ENCODE results near the gene PLEKHA7. TPM values are rescaled to one million over a fixed set of nuclear protein-coding genes. Genes with fewer than 3 reads are reported as not detected.

Gene PLEKHA7
- total and polyA plus RNA-seq, 2 of the 13 experiments (the other 11 are each of a cell fraction or from before 2014, with no cell fraction given): 17.5 to 18.7 TPM

DNA sequence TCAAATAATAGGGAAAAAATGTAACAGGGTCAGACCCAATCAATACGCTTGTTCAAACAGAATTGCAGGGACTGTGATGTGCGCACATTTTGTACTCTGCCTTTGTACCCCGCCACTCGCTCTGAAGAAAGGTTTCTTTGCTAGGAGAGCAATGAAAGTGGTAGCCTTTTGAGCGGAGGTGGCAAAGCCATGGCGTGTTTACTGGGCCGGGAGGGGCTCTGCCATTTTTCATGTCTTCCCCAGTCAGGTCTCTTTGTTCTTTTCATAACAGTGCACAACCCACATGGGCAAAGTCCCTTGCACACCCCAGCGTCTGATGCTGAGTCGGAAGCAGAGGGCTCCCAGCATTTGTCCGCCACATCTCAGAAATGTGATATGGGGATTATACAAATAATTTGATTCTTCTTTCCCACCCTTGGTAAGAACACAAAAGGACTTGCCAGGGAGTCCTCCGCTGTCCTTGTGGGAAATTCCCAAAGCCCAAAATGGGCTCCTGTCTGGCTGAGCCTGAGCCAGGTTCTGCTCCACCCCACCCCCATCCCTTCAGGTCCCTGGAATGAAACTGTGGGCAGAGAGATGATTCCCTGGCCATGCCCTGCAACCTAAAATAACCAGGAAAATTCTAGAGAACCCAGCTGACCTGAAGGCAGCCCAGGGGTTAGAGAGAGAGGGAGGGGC is 239.1 kb downstream of the PLEKHA7 start (continued):
- TF ChIP-seq, protein P1, sequence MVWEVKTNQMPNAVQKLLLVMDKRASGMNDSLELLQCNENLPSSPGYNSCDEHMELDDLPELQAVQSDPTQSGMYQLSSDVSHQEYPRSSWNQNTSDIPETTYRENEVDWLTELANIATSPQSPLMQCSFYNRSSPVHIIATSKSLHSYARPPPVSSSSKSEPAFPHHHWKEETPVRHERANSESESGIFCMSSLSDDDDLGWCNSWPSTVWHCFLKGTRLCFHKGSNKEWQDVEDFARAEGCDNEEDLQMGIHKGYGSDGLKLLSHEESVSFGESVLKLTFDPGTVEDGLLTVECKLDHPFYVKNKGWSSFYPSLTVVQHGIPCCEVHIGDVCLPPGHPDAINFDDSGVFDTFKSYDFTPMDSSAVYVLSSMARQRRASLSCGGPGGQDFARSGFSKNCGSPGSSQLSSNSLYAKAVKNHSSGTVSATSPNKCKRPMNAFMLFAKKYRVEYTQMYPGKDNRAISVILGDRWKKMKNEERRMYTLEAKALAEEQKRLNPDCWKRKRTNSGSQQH (CRISPR knock-in tag; IDR thresholded peaks at IDR 0.05; ENCODE audit: low read depth): no peak
- TF ChIP-seq ZNF343 (CRISPR knock-in tag; IDR thresholded peaks at IDR 0.05): no peak
- no peak for TF ChIP-seq NBN (conservative IDR thresholded peaks at IDR 0.05)
- TF ChIP-seq NCOR1 (IDR thresholded peaks at IDR 0.05; ENCODE audit: borderline replicate concordance, low read length): peak; percentile 53; the same call in 1 of the 2 replicates
- no peak for TF ChIP-seq SNAI1 (CRISPR knock-in tag; IDR thresholded peaks at IDR 0.05; ENCODE audit: borderline replicate concordance)
- TF ChIP-seq, protein P2, sequence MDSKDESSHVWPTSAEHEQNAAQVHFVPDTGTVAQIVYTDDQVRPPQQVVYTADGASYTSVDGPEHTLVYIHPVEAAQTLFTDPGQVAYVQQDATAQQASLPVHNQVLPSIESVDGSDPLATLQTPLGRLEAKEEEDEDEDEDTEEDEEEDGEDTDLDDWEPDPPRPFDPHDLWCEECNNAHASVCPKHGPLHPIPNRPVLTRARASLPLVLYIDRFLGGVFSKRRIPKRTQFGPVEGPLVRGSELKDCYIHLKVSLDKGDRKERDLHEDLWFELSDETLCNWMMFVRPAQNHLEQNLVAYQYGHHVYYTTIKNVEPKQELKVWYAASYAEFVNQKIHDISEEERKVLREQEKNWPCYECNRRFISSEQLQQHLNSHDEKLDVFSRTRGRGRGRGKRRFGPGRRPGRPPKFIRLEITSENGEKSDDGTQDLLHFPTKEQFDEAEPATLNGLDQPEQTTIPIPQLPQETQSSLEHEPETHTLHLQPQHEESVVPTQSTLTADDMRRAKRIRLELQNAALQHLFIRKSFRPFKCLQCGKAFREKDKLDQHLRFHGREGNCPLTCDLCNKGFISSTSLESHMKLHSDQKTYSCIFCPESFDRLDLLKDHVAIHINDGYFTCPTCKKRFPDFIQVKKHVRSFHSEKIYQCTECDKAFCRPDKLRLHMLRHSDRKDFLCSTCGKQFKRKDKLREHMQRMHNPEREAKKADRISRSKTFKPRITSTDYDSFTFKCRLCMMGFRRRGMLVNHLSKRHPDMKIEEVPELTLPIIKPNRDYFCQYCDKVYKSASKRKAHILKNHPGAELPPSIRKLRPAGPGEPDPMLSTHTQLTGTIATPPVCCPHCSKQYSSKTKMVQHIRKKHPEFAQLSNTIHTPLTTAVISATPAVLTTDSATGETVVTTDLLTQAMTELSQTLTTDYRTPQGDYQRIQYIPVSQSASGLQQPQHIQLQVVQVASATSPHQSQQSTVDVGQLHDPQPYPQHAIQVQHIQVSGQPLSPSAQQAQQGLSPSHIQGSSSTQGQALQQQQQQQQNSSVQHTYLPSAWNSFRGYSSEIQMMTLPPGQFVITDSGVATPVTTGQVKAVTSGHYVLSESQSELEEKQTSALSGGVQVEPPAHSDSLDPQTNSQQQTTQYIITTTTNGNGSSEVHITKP (CRISPR knock-in tag; IDR thresholded peaks at IDR 0.05; ENCODE audit: low read depth): no peak
- no peak for TF ChIP-seq ZNF768 (CRISPR knock-in tag; IDR thresholded peaks at IDR 0.05)
- TF ChIP-seq ZNF234 (CRISPR knock-in tag; conservative IDR thresholded peaks at IDR 0.05): no peak
- TF ChIP-seq, protein P3, sequence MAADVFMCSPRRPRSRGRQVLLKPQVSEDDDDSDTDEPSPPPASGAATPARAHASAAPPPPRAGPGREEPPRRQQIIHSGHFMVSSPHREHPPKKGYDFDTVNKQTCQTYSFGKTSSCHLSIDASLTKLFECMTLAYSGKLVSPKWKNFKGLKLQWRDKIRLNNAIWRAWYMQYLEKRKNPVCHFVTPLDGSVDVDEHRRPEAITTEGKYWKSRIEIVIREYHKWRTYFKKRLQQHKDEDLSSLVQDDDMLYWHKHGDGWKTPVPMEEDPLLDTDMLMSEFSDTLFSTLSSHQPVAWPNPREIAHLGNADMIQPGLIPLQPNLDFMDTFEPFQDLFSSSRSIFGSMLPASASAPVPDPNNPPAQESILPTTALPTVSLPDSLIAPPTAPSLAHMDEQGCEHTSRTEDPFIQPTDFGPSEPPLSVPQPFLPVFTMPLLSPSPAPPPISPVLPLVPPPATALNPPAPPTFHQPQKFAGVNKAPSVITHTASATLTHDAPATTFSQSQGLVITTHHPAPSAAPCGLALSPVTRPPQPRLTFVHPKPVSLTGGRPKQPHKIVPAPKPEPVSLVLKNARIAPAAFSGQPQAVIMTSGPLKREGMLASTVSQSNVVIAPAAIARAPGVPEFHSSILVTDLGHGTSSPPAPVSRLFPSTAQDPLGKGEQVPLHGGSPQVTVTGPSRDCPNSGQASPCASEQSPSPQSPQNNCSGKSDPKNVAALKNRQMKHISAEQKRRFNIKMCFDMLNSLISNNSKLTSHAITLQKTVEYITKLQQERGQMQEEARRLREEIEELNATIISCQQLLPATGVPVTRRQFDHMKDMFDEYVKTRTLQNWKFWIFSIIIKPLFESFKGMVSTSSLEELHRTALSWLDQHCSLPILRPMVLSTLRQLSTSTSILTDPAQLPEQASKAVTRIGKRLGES (CRISPR knock-in tag; IDR thresholded peaks at IDR 0.05; ENCODE audit: borderline replicate concordance): no peak
- no peak for TF ChIP-seq ZNF761 (CRISPR knock-in tag; conservative IDR thresholded peaks at IDR 0.05)
- peak; percentile 54; the same call in 1 of the 2 replicates for TF ChIP-seq ZSCAN31 (CRISPR knock-in tag; IDR thresholded peaks at IDR 0.05; ENCODE audit: low read depth)
- no peak for TF ChIP-seq TAF15 (IDR thresholded peaks at IDR 0.05; ENCODE audit: low read depth, low read length, poor library complexity, severe bottlenecking)
- TF ChIP-seq, protein P4, sequence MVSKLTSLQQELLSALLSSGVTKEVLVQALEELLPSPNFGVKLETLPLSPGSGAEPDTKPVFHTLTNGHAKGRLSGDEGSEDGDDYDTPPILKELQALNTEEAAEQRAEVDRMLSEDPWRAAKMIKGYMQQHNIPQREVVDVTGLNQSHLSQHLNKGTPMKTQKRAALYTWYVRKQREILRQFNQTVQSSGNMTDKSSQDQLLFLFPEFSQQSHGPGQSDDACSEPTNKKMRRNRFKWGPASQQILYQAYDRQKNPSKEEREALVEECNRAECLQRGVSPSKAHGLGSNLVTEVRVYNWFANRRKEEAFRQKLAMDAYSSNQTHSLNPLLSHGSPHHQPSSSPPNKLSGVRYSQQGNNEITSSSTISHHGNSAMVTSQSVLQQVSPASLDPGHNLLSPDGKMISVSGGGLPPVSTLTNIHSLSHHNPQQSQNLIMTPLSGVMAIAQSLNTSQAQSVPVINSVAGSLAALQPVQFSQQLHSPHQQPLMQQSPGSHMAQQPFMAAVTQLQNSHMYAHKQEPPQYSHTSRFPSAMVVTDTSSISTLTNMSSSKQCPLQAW (CRISPR knock-in tag; IDR thresholded peaks at IDR 0.05): no peak
- TF ChIP-seq, protein P5, sequence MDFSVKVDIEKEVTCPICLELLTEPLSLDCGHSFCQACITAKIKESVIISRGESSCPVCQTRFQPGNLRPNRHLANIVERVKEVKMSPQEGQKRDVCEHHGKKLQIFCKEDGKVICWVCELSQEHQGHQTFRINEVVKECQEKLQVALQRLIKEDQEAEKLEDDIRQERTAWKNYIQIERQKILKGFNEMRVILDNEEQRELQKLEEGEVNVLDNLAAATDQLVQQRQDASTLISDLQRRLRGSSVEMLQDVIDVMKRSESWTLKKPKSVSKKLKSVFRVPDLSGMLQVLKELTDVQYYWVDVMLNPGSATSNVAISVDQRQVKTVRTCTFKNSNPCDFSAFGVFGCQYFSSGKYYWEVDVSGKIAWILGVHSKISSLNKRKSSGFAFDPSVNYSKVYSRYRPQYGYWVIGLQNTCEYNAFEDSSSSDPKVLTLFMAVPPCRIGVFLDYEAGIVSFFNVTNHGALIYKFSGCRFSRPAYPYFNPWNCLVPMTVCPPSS (IDR thresholded peaks at IDR 0.05): no peak
- TF ChIP-seq MTF1 (CRISPR knock-in tag; IDR thresholded peaks at IDR 0.05): no peak
- TF ChIP-seq PCBP1 (IDR thresholded peaks at IDR 0.05; ENCODE audit: borderline replicate concordance, low read depth, low read length): no peak
- TF ChIP-seq ZNF274 (CRISPR knock-in tag; IDR thresholded peaks at IDR 0.05): no peak
- TF ChIP-seq TCF7 (IDR thresholded peaks at IDR 0.05; ENCODE audit: low read depth): peak; percentile 73
